Gastrocnemius medialis (tissue), 4 donors: ENCODE measurements around the gene SLC41A3. TPM values are rescaled to one million over a fixed set of nuclear protein-coding genes. Genes with fewer than 3 reads are reported as not detected.

Experiments
- ATAC-seq, 2 donors: fragments of 150-250 bp; one replicate each; pipeline ENCODE4 v1.9.1; 2016
- DNase-seq, 2 donors: peaks; one replicate each; pipeline ENCODE4 v3.0.0-alpha.2; 2019
- H3K27ac ChIP-seq, 4 donors: fragments of 200-600 bp; sonication (generic); 1 replicate in 1 of 4; 2 replicates in 3 of 4; pipeline ENCODE4 v1.5.1; 2016 to 2018; ENCODE audit warnings: mild to moderate bottlenecking in 2 of 4, moderate library complexity in 1 of 4
- H3K27me3 ChIP-seq, 3 donors: fragments of 200-600 bp; sonication (generic) in 2 of 3; 1 replicate in 1 of 3; 2 replicates in 2 of 3; pipeline versions ENCODE4 v1.5.1 to v1.6.0; 2016 to 2019; ENCODE audit warnings: mild to moderate bottlenecking in 1 of 3, moderate library complexity in 1 of 3
- H3K36me3 ChIP-seq, 2 donors: fragments of 200-600 bp; sonication (generic) in 1 of 2; one replicate each; pipeline ENCODE4 v1.5.1; 2017 to 2018
- H3K4me1 ChIP-seq, 2 donors: fragments of 200-600 bp; sonication (generic) in 1 of 2; one replicate each; pipeline ENCODE4 v1.5.1; 2016 to 2017; ENCODE audit warnings: mild to moderate bottlenecking in 2 of 2
- H3K4me3 ChIP-seq, 4 donors: fragments of 200-600 bp; sonication (generic) in 3 of 4; 1 replicate in 1 of 4; 2 replicates in 3 of 4; pipeline ENCODE4 v1.5.1; 2016 to 2019; ENCODE audit warnings: mild to moderate bottlenecking in 2 of 4
- H3K9me3 ChIP-seq, 3 donors: fragments of 200-600 bp; sonication (generic) in 2 of 3; 1 replicate in 1 of 3; 2 replicates in 2 of 3; pipeline ENCODE4 v1.5.1; 2016 to 2019
- CTCF ChIP-seq, 5 experiments: fragments of 450-650 bp in 3 of 5; fragments of 200-600 bp in 2 of 5; sonication (generic) in 2 of 5; IDR thresholded peaks in 4 of 5; conservative IDR thresholded peaks in 1 of 5; 1 replicate in 4 of 5; 2 replicates in 1 of 5; pipeline ENCODE4 v1.5.1; 2016 to 2019; ENCODE audit warnings: antibody characterized with exemption in 5 of 5, mild to moderate bottlenecking in 3 of 5, moderate library complexity in 3 of 5
- POLR2A ChIP-seq, 2 donors: fragments of 450-650 bp; IDR thresholded peaks; one replicate each; pipeline ENCODE4 v1.6.1; 2017; ENCODE audit warnings: antibody characterized with exemption in 2 of 2, mild to moderate bottlenecking in 2 of 2, moderate library complexity in 2 of 2
- in situ Hi-C, 4 donors: fragments of 200-750 bp; cut with MboI; loops; one replicate each; pipeline versions ENCODE4 v1.15.0 to v1.8.0; 2017; ENCODE audit warnings: low sequenced_read_pairs in 4 of 4
- intact Hi-C: fragments of 100-400 bp; cut with DNase I; formaldehyde crosslinking; loops from one replicate; pipeline ENCODE4 v1.15.1; 2023; ENCODE audit warnings: low total_unique reads
- total RNA-seq, 4 donors: library from RNA; depleted of rRNA; stranded (reverse); fragments of >200 nt; gene quantifications; one replicate each; pipeline versions ENCODE4 v1.1.0 to v1.2.3, GENCODE V29; 2016

SLC41A3 gene
- total RNA-seq, 4 donors from 2014 or later, result 43.1 to 76.2 (median 56.7) TPM

- Histone ChIP-seq H3K36me3 (no peaks in the 10 kb centered on the region), H3K4me1 (peaks cover 33 to 36% of the 10 kb centered on the region in 2 donors), H3K9me3 (no peaks in the 10 kb centered on the region), H3K27me3 (no peaks in the 10 kb centered on the region), H3K27ac (peak overlapping the region; percentile 27 to 76 (median 69)), H3K4me3 (no peak overlapping the region)
- DNase-seq, result no peak
- no peak for ATAC-seq
- intact Hi-C loops, result no loop called here
- TF ChIP-seq POLR2A (IDR thresholded peaks at IDR 0.05), result no peak
- in situ Hi-C loops, result no loop called here
Measured at GRCh38 chr3:126057936-126058335, 26.0 kb downstream of the SLC41A3 start.

GRCh38 chr3:126057501-126057819, 26.5 kb downstream of the SLC41A3 start:
- H3K36me3 ChIP-seq, result no peaks in the 10 kb centered on the region
- H3K4me1 ChIP-seq, result peaks cover 33 to 36% of the 10 kb centered on the region in 2 donors
- DNase-seq, result no peak
- peak overlapping the region; percentile 63 to 76 (median 69) for H3K27ac ChIP-seq
- H3K9me3 ChIP-seq, result no peaks in the 10 kb centered on the region
- in situ Hi-C loops, result no loop called here
- no peaks in the 10 kb centered on the region for H3K27me3 ChIP-seq
- intact Hi-C loops, result no loop called here
- TF ChIP-seq POLR2A (IDR thresholded peaks at IDR 0.05), result no peak
- TF ChIP-seq CTCF (IDR thresholded peaks at IDR 0.05 in 4 of 5, conservative IDR thresholded peaks at IDR 0.05 in 1 of 5), result no peak
- ATAC-seq, result no peak
- H3K4me3 ChIP-seq, result no peak overlapping the region

GRCh38 chr3:126056681-126057500, 27.0 kb downstream of the SLC41A3 start:
- Histone ChIP-seq H3K9me3 (no peaks in the 10 kb centered on the region), H3K36me3 (no peaks in the 10 kb centered on the region), H3K4me3 (no peak overlapping the region), H3K4me1 (peaks cover 33 to 36% of the 10 kb centered on the region in 2 donors), H3K27ac (peak overlapping the region; percentile 63 to 76 (median 69)), H3K27me3 (no peaks in the 10 kb centered on the region)
- intact Hi-C loops (no loop called here), in situ Hi-C loops (no loop called here)
- peak; percentile 88 to 90 for ATAC-seq
- no peak for TF ChIP-seq CTCF (IDR thresholded peaks at IDR 0.05 in 4 of 5, conservative IDR thresholded peaks at IDR 0.05 in 1 of 5)
- no peak for TF ChIP-seq POLR2A (IDR thresholded peaks at IDR 0.05)
- DNase-seq, result peak; percentile 79 to 91

GRCh38 chr3:126056088-126056487, 27.8 kb downstream of the SLC41A3 start:
- TF ChIP-seq CTCF (IDR thresholded peaks at IDR 0.05 in 4 of 5, conservative IDR thresholded peaks at IDR 0.05 in 1 of 5), result no peak
- in situ Hi-C loops (no loop called here), intact Hi-C loops (no loop called here)
- H3K36me3 ChIP-seq, result no peaks in the 10 kb centered on the region
- H3K27me3 ChIP-seq, result no peaks in the 10 kb centered on the region
- DNase-seq, result no peak
- no peak overlapping the region for H3K4me3 ChIP-seq
- ATAC-seq, result no peak
- no peaks in the 10 kb centered on the region for H3K9me3 ChIP-seq
- peak overlapping the region in 3 of 4 donors; percentile 64 to 76 (median 74) for H3K27ac ChIP-seq
- H3K4me1 ChIP-seq, result peaks cover 33 to 36% of the 10 kb centered on the region in 2 donors

- TF ChIP-seq POLR2A (IDR thresholded peaks at IDR 0.05) (no peak), CTCF (IDR thresholded peaks at IDR 0.05 in 4 of 5, conservative IDR thresholded peaks at IDR 0.05 in 1 of 5) (no peak)
- peaks cover 26 to 28% of the 10 kb centered on the region in 2 donors for H3K4me1 ChIP-seq
- H3K27me3 ChIP-seq, result no peaks in the 10 kb centered on the region
- H3K4me3 ChIP-seq, result no peak overlapping the region
- H3K9me3 ChIP-seq, result no peaks in the 10 kb centered on the region
- in situ Hi-C loops, result no loop called here
- no peak overlapping the region for H3K27ac ChIP-seq
- ATAC-seq (no peak), DNase-seq (no peak)
- no peaks in the 10 kb centered on the region for H3K36me3 ChIP-seq
- intact Hi-C loops, result no loop called here
Measured at GRCh38 chr3:126054870-126055269, 29.1 kb downstream of the SLC41A3 start.
